GM10248 (cell line): ENCODE data around the gene GABRG3.

Experiments used
- CTCF ChIA-PET: fragments of 300-600 bp; sonication (Branson Sonifier 250); formaldehyde crosslinking; extraction: SDS; loops from one replicate; lab custom pipeline; 2021; ENCODE audit warnings: antibody characterized with exemption; lab: Yijun Ruan, JAX
- POLR2A ChIA-PET: fragments of 350-650 bp; sonication (Branson Sonifier 250); formaldehyde crosslinking; extraction: SDS; loops from one replicate; lab custom pipeline; 2020; ENCODE audit warnings: antibody characterized with exemption; lab: Yijun Ruan, JAX
- DNase-seq: peaks from one replicate; pipeline ENCODE4 v3.0.0; 2012; ENCODE audit errors: extremely low spot score
- CTCF ChIP-seq: IDR thresholded peaks from 2 replicates; pipeline ENCODE4 v1.5.1; 2012; ENCODE audit warnings: mild to moderate bottlenecking, low read depth; ENCODE audit errors: extremely low read depth, missing control alignments, control extremely low read depth

The GABRG3 gene

GRCh38 chr15:27235681-27236080 is 264.7 kb downstream of the GABRG3 start:
- CTCF ChIA-PET: no interaction called here
- POLR2A ChIA-PET: no interaction called here

GRCh38 chr15:27237319-27237939 is 266.4 kb downstream of the GABRG3 start:
- ChIA-PET CTCF (no interaction called here), POLR2A (no interaction called here)
- no peak for TF ChIP-seq CTCF
- DNase-seq: no peak

More at GRCh38 chr15:27235681-27236080, 264.7 kb downstream of the GABRG3 start:
- TF ChIP-seq CTCF: no peak
- DNase-seq: no peak

GRCh38 chr15:27238209-27238608 is 267.2 kb downstream of the GABRG3 start:
- CTCF ChIA-PET: no interaction called here
- POLR2A ChIA-PET: no interaction called here
- no peak for DNase-seq
- TF ChIP-seq CTCF: no peak

GRCh38 chr15:27238707-27239423 is 267.9 kb downstream of the GABRG3 start:
- no peak for TF ChIP-seq CTCF
- POLR2A ChIA-PET: no interaction called here
- no peak for DNase-seq
- CTCF ChIA-PET: no interaction called here

- CTCF ChIA-PET: no interaction called here
- DNase-seq: no peak
Measured at GRCh38 chr15:27241943-27242342, 271.0 kb downstream of the GABRG3 start.

GRCh38 chr15:27244047-27244446 is 273.1 kb downstream of the GABRG3 start:
- TF ChIP-seq CTCF: no peak
- ChIA-PET CTCF (no interaction called here), POLR2A (no interaction called here)
- no peak for DNase-seq

More at GRCh38 chr15:27241943-27242342, 271.0 kb downstream of the GABRG3 start:
- TF ChIP-seq CTCF: no peak
- POLR2A ChIA-PET: no interaction called here

- no peak for TF ChIP-seq CTCF
- ChIA-PET CTCF (no interaction called here), POLR2A (no interaction called here)
- no peak for DNase-seq
Measured at GRCh38 chr15:27248251-27248650, 277.3 kb downstream of the GABRG3 start.
